PC-9 (cell line): Measurements from ENCODE around the gene CACNA1B. TPM values are rescaled to one million over a fixed set of nuclear protein-coding genes. Genes with fewer than 3 reads are reported as not detected.

Experiments used
- BruUV-seq: library from RNA; stranded (reverse); fragments of 400-500 nt; replicated peaks from 2 replicates; lab custom pipeline; 2021; lab: Mats Ljungman, UMichigan
- CTCF ChIA-PET: fragments of 300-600 bp; sonication (Branson Sonifier 250); formaldehyde crosslinking; loops from one replicate; lab custom pipeline; 2022; ENCODE audit warnings: antibody characterized with exemption; lab: Charles Lee
- POLR2A ChIA-PET: fragments of 300-600 bp; sonication (Branson Sonifier 250); formaldehyde crosslinking; loops from one replicate; lab custom pipeline; 2022; ENCODE audit warnings: antibody characterized with exemption; ENCODE audit not compliant: unreplicated experiment; lab: Charles Lee
- DNase-seq, 2 experiments: peaks; one replicate each; pipeline versions ENCODE4 v3.0.0 to v3.0.0-alpha.2; 2015 to 2022; ENCODE audit warnings: mixed read lengths in 1 of 2
- H2AFZ ChIP-seq: fragments of 200-600 bp; sonication (generic); 2 replicates; pipeline ENCODE4 v1.8.1; 2017; ENCODE audit warnings: antibody characterized with exemption
- H3F3A ChIP-seq: fragments of 200-600 bp; sonication (generic); 2 replicates; pipeline ENCODE4 v1.8.1; 2017; ENCODE audit warnings: antibody characterized with exemption, mild to moderate bottlenecking, low read depth; ENCODE audit not compliant: insufficient read depth
- H3K27ac ChIP-seq: fragments of 200-600 bp; sonication (generic); 2 replicates; pipeline ENCODE4 v1.6.1; 2016; ENCODE audit warnings: mixed run types
- H3K27me3 ChIP-seq: fragments of 200-600 bp; sonication (generic); 2 replicates; pipeline ENCODE4 v1.6.1; 2016; ENCODE audit warnings: low read depth, mixed run types; ENCODE audit not compliant: insufficient read depth
- H3K36me3 ChIP-seq: fragments of 200-600 bp; sonication (generic); 2 replicates; pipeline ENCODE4 v1.6.1; 2016; ENCODE audit warnings: low read depth, mixed run types
- H3K4me1 ChIP-seq: fragments of 200-600 bp; sonication (generic); replicated peaks from 2 replicates; pipeline ENCODE4 v1.6.1; 2016; ENCODE audit warnings: mixed run types; ENCODE audit not compliant: insufficient read depth
- H3K4me2 ChIP-seq: fragments of 200-600 bp; sonication (generic); 2 replicates; pipeline ENCODE4 v1.6.1; 2017; ENCODE audit warnings: mixed run types
- H3K4me3 ChIP-seq: fragments of 200-600 bp; sonication (generic); 2 replicates; pipeline ENCODE4 v1.6.1; 2016; ENCODE audit warnings: mixed run types
- H3K79me2 ChIP-seq: fragments of 200-600 bp; sonication (generic); 2 replicates; pipeline ENCODE4 v1.6.1; 2017; ENCODE audit warnings: low read depth, mixed run types
- H3K9me2 ChIP-seq: fragments of 200-600 bp; sonication (generic); 2 replicates; pipeline ENCODE4 v1.8.1; 2017; ENCODE audit warnings: mild to moderate bottlenecking; ENCODE audit not compliant: insufficient read depth
- H3K9me3 ChIP-seq: fragments of 200-600 bp; sonication (generic); 2 replicates; pipeline ENCODE4 v1.8.1; 2016; ENCODE audit warnings: low read depth; ENCODE audit not compliant: insufficient read depth
- H4K20me1 ChIP-seq: fragments of 200-600 bp; sonication (generic); 2 replicates; pipeline ENCODE4 v1.8.1; 2017; ENCODE audit not compliant: insufficient read depth
- EZH2 ChIP-seq: fragments of 200-600 bp; sonication (generic); IDR thresholded peaks from 2 replicates; pipeline ENCODE4 v1.8.0; 2017; ENCODE audit warnings: antibody characterized with exemption, low read depth
- intact Hi-C: fragments of 100-400 bp; cut with micrococcal nuclease; formaldehyde crosslinking; loops from one replicate; pipeline ENCODE4 v1.10.0; 2022; ENCODE audit not compliant: unreplicated experiment
- total RNA-seq: library from RNA; stranded (reverse); gene quantifications from 2 replicates; pipeline ENCODE4 v1.2.3, GENCODE V29; 2021
- TF ChIP-seq, protein P1 (sequence below): fragments of 200-600 bp; sonication (generic); conservative IDR thresholded peaks from 2 replicates; pipeline ENCODE4 v1.6.1; 2017; ENCODE audit warnings: mixed run types, antibody characterized with exemption, mild to moderate bottlenecking, moderate library complexity

CACNA1B gene
- total RNA-seq, 1 experiment from 2014 or later = not detected

DNA sequence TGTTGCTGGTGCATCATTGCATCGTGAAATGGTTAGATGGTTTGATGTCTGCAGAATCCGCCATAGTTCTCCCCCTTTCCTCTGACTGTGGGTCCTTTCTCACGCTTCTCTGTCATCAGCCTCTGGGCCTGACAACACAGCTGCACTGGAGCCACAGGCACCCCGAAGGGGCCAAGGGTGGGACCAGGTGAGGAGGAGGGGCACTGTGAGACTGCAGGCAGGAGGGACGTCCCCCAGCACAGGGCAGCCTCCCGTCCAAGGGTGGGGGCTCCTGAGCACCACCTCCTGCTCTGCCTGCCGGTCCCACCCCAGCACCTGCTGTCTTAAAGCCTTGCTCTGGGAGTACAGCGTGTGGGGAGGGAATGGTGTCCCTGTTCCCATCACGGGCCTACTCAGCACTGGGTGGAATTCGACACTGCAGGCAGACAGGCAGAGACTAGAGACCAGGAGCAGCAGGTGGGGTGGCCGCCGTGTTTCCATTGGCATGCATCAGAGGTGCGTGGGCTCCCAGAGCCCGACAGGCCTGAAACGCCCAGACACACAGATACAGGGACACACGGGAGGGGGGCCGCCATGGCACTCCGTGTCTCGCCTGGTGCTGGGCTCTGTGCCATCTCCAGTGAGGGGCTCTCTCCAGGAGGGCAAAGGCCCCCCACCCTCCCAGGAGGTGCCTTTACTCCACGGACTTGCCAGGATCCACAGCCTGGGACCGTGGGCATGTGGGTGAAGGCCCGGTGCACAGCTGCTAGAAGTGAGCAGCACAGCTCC is 15.0 kb downstream of the CACNA1B start:
- no peaks in the 10 kb centered on the region for H3F3A ChIP-seq
- intact Hi-C loops = no loop called here
- CTCF ChIA-PET = no interaction called here
- BruUV-seq = no TSS peak
- POLR2A ChIA-PET = interaction anchor here (0.6 kb wide), 1 partner anchor 825 kb away, joined by 4 read pairs; no protein-coding TSS in a partner anchor
- H3K79me2 ChIP-seq = no peaks in the 10 kb centered on the region
- no peak for DNase-seq
- TF ChIP-seq, protein P1, sequence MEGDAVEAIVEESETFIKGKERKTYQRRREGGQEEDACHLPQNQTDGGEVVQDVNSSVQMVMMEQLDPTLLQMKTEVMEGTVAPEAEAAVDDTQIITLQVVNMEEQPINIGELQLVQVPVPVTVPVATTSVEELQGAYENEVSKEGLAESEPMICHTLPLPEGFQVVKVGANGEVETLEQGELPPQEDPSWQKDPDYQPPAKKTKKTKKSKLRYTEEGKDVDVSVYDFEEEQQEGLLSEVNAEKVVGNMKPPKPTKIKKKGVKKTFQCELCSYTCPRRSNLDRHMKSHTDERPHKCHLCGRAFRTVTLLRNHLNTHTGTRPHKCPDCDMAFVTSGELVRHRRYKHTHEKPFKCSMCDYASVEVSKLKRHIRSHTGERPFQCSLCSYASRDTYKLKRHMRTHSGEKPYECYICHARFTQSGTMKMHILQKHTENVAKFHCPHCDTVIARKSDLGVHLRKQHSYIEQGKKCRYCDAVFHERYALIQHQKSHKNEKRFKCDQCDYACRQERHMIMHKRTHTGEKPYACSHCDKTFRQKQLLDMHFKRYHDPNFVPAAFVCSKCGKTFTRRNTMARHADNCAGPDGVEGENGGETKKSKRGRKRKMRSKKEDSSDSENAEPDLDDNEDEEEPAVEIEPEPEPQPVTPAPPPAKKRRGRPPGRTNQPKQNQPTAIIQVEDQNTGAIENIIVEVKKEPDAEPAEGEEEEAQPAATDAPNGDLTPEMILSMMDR = no peak
- TF ChIP-seq EZH2 = no peak
- H3K4me2 ChIP-seq = no peak overlapping the region
- H2AFZ ChIP-seq = no peak overlapping the region
- H3K27me3 ChIP-seq = peaks cover 61% of the 10 kb centered on the region
- H3K27ac ChIP-seq = no peak overlapping the region
- H3K9me3 ChIP-seq = no peaks in the 10 kb centered on the region
- no peak overlapping the region for H3K4me3 ChIP-seq
- H3K4me1 ChIP-seq = no peaks in the 10 kb centered on the region
- no peaks in the 10 kb centered on the region; the same call in 1 of the 2 replicates for H4K20me1 ChIP-seq
- H3K9me2 ChIP-seq = no peaks in the 10 kb centered on the region
- no peaks in the 10 kb centered on the region for H3K36me3 ChIP-seq

DNA sequence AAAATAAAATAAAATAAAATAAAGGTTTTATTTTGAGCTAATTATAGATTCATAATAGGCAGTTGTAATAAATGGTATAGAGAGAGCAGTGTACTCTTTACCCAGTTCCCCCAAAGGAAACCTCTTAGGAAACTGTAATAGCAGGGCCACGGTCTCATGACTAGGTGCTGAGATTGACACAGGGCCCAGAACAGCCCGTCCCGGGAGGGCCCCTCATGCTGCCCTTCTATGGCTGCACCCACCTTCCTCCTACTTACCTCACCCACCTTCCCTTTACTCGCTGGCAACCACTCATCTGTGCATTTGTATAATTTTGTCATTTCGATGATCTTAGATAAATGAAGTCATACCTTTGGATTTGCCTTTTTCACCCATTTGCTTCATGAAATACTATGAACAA is 16.1 kb downstream of the CACNA1B start:
- H4K20me1 ChIP-seq = no peaks in the 10 kb centered on the region; the same call in 1 of the 2 replicates
- no peaks in the 10 kb centered on the region for H3K79me2 ChIP-seq
- H3K9me3 ChIP-seq = no peaks in the 10 kb centered on the region
- H3K9me2 ChIP-seq = no peaks in the 10 kb centered on the region
- intact Hi-C loops = no loop called here
- no peak overlapping the region for H3K4me2 ChIP-seq
- H3K27ac ChIP-seq = no peak overlapping the region
- no TSS peak for BruUV-seq
- H3K4me3 ChIP-seq = no peak overlapping the region
- no peaks in the 10 kb centered on the region for H3F3A ChIP-seq
- ChIA-PET CTCF (no interaction called here), POLR2A (interaction anchor here (0.6 kb wide), 1 partner anchor 826 kb away, joined by 4 read pairs; no protein-coding TSS in a partner anchor)
- H3K4me1 ChIP-seq = no peaks in the 10 kb centered on the region
- H3K36me3 ChIP-seq = no peaks in the 10 kb centered on the region
- peaks cover 68% of the 10 kb centered on the region for H3K27me3 ChIP-seq
- DNase-seq = no peak
- no peak overlapping the region for H2AFZ ChIP-seq
- TF ChIP-seq EZH2 = no peak
- TF ChIP-seq, protein P1 = no peak

DNA sequence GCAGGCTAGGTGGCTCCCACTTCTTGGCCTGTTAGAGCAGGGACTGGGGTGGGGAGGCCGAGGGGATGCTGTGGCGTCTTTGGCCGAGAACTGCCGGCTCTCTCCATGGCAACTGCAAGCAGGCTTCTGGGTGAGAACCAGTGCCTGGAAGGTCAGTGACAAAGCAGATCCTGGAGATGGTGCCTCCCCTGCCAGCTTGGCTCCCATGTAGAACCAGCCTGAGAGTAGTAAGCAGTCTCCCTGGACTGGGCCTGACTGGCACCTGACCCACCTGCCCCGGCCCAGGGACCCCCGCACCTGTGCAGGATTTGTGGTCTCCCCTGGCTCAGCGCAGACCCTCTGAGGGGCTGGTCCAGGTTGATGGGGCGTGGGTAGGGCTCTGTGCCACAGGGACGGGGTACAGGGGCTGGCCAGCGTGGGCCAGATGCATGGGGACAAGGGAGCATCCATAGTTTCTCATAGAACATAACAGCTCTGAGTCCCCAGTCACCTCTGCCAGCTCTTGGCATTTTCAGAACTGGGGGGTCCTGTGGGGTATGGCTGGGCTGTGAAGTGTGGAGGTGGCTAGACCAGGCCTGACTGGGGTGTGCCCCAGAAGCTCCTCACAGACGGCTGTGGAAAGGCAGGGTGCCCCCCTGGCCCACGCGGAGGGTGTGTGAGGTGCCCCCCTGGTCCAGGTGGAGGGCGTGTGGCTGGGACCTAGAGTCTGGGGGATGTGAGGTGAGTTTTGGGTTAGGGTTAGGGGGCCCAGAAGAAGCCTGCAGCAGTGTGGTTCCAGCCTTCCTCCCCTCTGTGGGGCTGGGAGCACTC is 22.2 kb downstream of the CACNA1B start:
- no peaks in the 10 kb centered on the region for H3F3A ChIP-seq
- POLR2A ChIA-PET = no interaction called here
- H3K4me3 ChIP-seq = no peak overlapping the region
- H4K20me1 ChIP-seq = no peaks in the 10 kb centered on the region
- no peaks in the 10 kb centered on the region for H3K4me1 ChIP-seq
- CTCF ChIA-PET = no interaction called here
- no peak overlapping the region for H3K4me2 ChIP-seq
- intact Hi-C loops = no loop called here
- H2AFZ ChIP-seq = no peak overlapping the region
- H3K27ac ChIP-seq = no peak overlapping the region
- H3K27me3 ChIP-seq = peaks cover 87% of the 10 kb centered on the region
- H3K36me3 ChIP-seq = no peaks in the 10 kb centered on the region
- no peaks in the 10 kb centered on the region for H3K9me2 ChIP-seq
- H3K79me2 ChIP-seq = no peaks in the 10 kb centered on the region
- BruUV-seq = no TSS peak
- H3K9me3 ChIP-seq = no peaks in the 10 kb centered on the region
- TF ChIP-seq, protein P1 = no peak
- TF ChIP-seq EZH2 = no peak
- DNase-seq = no peak
